GM19239 (cell line): ENCODE measurements around the gene FAM156B.
"Not testable (repeated sequence)": the region's sequence is repeated elsewhere in the genome, so short reads cannot be mapped to it uniquely, and the experiment has no call there.

Experiments used
- DNase-seq: peaks from one replicate; pipeline ENCODE4 v3.0.0; 2011; ENCODE audit warnings: low spot score; ENCODE audit not compliant: insufficient read length
- FAIRE-seq: peaks from 2 replicates; lab custom pipeline; 2011; peaks lifted over from hg19 to GRCh38; lab: Jason Lieb, UNC

Gene FAM156B, protein sequence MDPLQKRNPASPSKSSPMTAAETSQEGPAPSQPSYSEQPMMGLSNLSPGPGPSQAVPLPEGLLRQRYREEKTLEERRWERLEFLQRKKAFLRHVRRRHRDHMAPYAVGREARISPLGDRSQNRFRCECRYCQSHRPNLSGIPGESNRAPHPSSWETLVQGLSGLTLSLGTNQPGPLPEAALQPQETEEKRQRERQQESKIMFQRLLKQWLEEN

GRCh38 chrX:52896855-52897709 lies at the start of gene FAM156B:
Gene FAM156B, plus strand, starts transcription at chrX:52897330. Its CDS starts 9,896 bp downstream, at chrX:52907226.
- FAIRE-seq = peak; percentile 90
- DNase-seq = not testable (repeated sequence)

DNA sequence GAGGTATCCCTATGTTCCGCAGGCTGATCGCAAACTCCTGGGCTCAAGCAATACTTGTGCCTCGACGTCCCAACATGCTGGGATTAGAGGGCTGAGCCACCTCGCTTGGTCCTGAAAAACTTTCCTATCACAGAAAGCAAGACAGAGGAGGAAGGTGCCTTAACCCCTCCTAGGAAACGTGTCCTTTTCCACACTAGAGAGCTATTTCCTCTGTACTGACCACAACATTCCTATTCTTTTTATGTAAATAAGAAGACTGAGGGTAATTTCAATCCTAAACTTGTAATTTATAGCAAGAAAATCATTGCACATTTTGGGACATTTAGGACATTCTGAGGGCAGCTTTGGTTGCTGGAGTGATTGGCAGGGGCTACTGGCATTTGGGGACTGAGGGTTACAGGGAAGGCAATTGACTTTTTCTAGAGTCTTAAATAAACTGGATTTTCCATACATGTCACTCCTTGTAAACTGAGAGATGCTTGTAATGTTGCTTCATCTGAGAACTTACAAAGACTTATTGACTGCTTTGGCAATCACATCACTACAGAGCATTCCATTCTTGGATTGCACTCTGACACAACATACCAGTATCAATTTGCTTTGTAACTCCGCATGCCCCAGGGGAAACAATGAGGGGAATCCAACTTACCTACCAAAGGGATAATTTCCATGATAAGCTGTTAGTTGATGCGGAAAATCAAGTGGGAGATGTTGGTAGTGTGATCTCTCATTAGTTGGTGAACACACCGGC lies 44.8 kb upstream of the FAM156B start:
- DNase-seq (no peak), FAIRE-seq (no peak)

GRCh38 chrX:52856991-52857525 lies 40.1 kb upstream of the FAM156B start:
- not testable (repeated sequence) for FAIRE-seq, DNase-seq

- FAIRE-seq = no peak
- DNase-seq = no peak
These were observed 31.7 kb upstream of the FAM156B start for GRCh38 chrX:52865343-52865998.

- DNase-seq = no peak
- no peak for FAIRE-seq
These were observed 29.4 kb upstream of the FAM156B start, which contains the start of gene XAGE3 for GRCh38 chrX:52867610-52868348. Gene XAGE3, minus strand, starts transcription at chrX:52868083. Its CDS starts 950 bp downstream, at chrX:52867133.

DNA sequence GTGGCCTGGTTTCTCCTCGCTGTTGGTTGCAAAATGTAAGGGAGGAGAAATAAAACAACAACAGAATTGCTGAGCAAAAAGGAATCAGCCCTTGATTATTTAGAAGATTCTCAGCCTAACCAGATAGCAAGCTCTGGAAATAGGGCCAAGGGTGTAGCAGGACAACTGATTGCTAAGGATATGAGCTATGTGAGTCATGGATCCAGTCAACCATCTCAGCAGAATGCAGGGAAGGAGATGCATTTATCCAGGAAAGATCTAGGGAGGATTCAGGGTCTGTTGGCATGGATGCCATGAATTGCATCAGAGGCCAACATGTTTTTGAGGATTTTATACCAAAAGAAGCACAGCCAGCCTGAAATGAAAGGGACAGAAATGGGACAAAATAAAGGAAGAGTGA lies 27.1 kb upstream of the FAM156B start:
- FAIRE-seq (no peak), DNase-seq (no peak)

DNA sequence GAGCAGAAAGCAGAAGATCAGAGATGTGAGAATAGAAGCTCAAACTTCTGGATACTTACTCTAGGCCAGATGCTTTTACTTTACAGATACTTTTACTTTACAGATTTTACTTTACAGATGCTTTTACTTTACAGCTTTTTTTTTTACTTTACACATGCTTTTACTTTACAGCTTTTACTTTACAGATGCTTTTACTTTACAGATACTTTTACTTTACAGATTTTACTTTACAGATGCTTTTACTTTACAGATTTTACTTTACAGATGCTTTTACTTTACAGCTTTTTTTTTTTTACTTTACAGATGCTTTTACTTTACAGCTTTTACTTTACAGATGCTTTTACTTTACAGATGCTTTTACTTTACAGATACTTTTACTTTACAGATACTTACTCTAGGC lies 23.3 kb upstream of the FAM156B start:
- not testable (repeated sequence) for FAIRE-seq, DNase-seq

GRCh38 chrX:52874661-52875060 lies 22.5 kb upstream of the FAM156B start:
- no peak for FAIRE-seq
- no peak for DNase-seq

DNA sequence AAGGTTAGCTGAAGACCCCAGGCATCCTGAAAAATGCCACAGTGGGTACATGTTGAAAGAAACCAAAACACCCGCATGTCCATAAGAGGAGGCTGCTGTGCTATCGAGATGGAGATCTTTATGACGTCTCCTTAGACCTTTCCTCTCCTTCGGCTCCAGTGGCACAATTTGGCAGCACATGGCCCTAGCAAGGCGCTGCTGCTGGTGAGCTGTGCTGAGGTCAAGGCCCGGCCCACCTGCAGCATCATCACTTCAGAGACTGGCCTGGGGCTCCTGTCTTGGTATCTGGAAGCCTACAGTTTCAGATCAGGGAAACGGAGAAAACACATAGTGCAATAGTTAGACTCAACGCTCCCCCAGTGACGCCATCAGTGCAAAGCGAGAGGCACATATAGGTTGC lies 21.7 kb upstream of the FAM156B start:
- DNase-seq, FAIRE-seq: not testable (repeated sequence)

GRCh38 chrX:52876386-52876785 lies 20.7 kb upstream of the FAM156B start:
- not testable (repeated sequence) for DNase-seq, FAIRE-seq

- not testable (repeated sequence) for FAIRE-seq, DNase-seq
These were observed 9.7 kb upstream of the FAM156B start for GRCh38 chrX:52887459-52887858.

DNA sequence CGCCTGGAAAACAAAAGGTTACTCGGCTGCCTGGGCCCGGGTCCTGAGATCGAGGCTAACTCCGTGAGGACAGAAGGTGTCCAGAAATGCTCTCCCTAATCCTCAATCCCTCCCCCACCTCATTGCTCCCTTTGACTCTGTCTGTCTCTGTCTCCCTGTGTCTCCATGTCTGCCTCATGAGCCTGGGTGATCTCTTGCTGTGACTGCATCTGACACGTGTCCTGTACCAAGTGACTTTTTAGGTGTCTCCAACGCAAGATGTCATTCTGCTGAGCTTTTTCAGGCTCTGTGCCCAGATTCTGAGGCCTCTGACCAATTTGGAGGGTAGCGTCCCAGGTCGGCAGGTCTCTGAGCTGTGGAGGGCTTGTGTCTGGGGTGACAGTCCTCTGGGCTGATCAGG lies 9.0 kb upstream of the FAM156B start:
- not testable (repeated sequence) for DNase-seq, FAIRE-seq

DNA sequence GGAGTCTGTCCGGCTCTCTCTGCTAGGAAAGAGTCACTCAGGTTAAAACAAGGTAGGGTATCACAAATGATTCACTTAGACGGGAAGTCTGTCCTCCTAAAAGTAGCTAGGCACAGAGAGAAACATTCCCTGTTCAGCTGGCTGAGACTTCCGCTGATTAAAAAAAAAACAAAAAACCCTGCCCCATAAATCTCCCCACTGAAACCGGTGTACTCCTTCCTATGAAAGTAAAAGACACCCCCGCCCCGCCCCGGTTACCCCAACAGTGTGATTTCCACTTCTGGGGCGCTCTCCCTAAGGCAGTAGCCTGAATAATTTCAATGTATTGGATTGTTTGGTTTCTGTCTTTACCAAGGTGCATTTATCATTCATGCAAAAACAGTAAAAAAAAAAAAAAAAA lies 692 bp upstream of the FAM156B start:
- FAIRE-seq, DNase-seq: not testable (repeated sequence)

DNA sequence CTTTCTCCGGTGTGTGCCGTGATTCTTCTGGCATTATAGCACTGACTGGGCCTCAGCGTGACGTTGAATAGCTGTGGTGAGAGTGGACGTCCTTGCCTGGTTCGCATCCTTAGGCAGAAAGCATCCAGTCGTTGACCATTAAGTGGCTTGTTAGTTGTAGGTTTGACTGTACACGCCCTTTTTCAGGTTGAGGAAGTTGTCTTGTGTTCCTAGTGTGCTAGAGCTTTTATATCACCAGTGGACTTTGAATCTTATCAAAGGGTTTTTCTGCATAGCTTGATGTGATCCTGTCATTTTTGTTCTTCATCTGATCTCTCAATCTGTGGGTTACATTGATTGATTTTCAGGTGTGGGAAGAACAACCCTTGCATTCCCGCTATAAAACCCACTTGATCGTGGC lies 8.4 kb downstream of the FAM156B start:
- FAIRE-seq, DNase-seq: not testable (repeated sequence)

DNA sequence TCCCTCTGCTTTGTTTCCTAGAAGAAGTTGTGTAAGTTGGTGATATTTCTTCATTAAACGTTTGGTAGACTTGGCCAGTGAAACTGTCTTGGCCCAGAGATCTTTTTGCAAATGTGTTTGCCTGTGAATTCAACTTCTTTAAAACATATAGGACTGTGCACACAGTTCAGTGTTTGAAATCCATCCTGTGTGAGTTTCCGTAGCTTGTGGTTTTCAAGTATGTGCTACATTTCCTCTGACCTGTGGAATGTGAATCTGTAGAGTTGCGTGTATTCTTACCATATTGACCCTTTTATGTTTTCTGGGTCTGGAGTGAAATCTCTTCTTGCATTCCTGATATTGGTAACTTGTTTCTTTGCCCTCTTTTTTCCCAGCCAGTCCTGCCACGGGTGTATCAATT lies 8.9 kb downstream of the FAM156B start:
- not testable (repeated sequence) for FAIRE-seq, DNase-seq

DNA sequence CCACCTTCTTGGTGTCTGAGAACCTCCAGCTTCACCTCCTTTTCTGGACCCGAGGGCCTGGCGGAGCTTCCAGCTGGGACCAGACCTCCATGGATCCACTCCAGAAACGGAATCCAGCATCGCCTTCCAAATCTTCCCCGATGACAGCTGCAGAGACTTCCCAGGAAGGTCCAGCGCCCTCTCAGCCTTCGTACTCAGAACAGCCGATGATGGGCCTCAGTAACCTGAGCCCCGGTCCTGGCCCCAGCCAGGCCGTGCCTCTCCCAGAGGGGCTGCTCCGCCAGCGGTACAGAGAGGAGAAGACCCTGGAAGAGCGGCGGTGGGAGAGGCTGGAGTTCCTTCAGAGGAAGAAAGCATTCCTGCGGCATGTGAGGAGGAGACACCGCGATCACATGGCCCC lies 10.0 kb downstream of the FAM156B start:
- not testable (repeated sequence) for FAIRE-seq, DNase-seq

GRCh38 chrX:52907900-52908299 lies 10.8 kb downstream of the FAM156B start:
- not testable (repeated sequence) for DNase-seq, FAIRE-seq

DNA sequence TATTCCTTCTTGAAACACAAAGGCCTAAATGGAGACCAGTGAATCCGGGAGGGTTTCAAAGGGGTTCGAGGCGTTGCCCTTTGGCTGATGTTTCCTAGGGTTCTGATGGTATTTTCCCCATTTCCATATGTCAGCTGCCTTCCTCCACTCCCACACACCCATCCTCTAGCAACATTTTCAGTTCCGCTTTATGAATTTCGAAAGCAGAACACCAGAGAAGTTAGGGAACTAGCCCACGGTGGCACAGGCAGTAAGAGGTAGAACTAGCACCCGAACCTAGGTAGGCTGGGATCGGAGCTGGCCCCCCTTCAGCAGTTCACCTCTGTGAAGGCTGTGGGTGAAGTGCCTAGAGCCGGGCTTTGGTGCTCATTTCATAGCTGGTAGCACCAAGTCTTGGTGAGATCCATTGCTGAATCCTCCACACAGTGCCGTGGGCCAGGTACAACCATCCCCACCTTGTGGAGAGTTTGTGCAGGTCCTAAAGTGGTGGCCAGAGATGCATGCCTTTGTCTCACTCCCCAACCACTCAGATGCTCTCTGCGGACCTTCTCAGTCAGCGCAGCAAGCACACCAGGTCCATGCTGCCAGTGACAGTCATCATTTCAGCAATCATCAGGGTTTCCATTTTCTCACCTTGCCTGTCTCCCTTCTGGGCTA lies 12.3 kb downstream of the FAM156B start:
- DNase-seq, FAIRE-seq: not testable (repeated sequence)
